ENCODE data around the gene SIGLEC11. TPM values are rescaled to one million over a fixed set of nuclear protein-coding genes. Genes with fewer than 3 reads are reported as not detected.

Gene SIGLEC11
- total and polyA plus RNA-seq, 2 experiments from 2014 or later: not detected

DNA sequence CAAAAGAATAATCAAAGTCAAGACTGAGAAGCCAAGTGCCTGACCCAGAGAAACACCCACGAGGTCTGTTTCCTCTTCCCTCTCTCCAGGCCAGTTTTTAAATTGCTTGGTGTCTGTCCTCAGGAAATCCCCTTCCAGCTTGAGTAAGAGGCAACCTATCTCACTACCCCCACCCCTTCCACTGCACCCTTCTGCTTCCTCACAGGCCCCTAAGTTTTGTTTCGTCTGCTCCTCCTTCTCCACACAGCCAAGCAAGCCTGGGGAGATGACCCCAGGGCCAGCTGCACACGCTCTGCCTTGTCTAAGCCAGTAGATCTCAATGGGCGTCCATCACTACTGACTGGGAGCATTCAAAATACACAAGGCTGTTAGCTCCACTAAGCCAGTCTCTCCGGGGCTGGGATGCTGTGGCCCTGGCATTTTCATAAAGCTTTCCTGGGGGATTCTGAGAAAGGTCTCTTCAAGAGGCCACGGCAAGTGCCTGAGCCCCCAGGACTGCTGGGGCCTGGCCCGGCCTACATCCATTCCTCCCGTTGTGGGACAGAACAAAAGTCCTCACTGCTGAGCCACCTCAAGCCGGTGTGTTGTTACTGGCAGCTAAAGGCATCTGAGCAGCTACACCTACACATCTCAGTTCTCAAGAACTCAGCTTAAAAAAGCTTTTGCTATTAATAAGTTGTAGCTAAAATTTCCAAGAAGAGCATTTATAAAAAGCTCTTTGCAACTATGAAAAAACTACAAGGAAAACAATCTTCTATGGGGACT lies 49.4 kb downstream of the SIGLEC11 start:
- no peak overlapping the region for H2AFZ ChIP-seq
- Mint-ChIP-seq H3K27ac (peak overlapping the region; percentile 83), H3K27me3 (ENCODE audit: insufficient read depth, low read depth, poor library complexity) (peaks cover 27% of the 10 kb centered on the region), H3K36me3 (ENCODE audit: low read depth) (peaks cover 86% of the 10 kb centered on the region), H3K9me3 (peaks cover 5% of the 10 kb centered on the region), H3K4me3 (no peak overlapping the region; the same call in 2 of the 3 replicates), H3K4me1 (peaks cover 18% of the 10 kb centered on the region)
- H3F3A ChIP-seq (replicated peaks; ENCODE audit: low read depth): peaks cover 18% of the 10 kb centered on the region; the same call in 1 of the 2 replicates
- H4K20me1 ChIP-seq (replicated peaks; ENCODE audit: insufficient read depth): peaks cover 56% of the 10 kb centered on the region
- no peak overlapping the region for H3K27ac ChIP-seq (ENCODE audit: low read depth)
- H3K79me2 ChIP-seq (replicated peaks; ENCODE audit: insufficient read depth): peaks cover 32% of the 10 kb centered on the region
- TF ChIP-seq ZNF114 (CRISPR knock-in tag; IDR thresholded peaks at IDR 0.05) (no peak), STAT1 (IDR thresholded peaks at IDR 0.05; ENCODE audit: unreplicated experiment) (no peak), REST (IDR thresholded peaks at IDR 0.05; ENCODE audit: unreplicated experiment) (no peak), POLR2AphosphoS5 (IDR thresholded peaks at IDR 0.05; ENCODE audit: low read depth) (no peak), ETS1 (IDR thresholded peaks at IDR 0.05) (no peak), ZNF331 (CRISPR knock-in tag; IDR thresholded peaks at IDR 0.05; ENCODE audit: low read depth) (no peak), EZH2 (IDR thresholded peaks at IDR 0.05; ENCODE audit: low read depth, unreplicated experiment) (no peak), JUNB (IDR thresholded peaks at IDR 0.05; ENCODE audit: unreplicated experiment) (no peak), EZH2phosphoT487 (IDR thresholded peaks at IDR 0.05; ENCODE audit: unreplicated experiment) (no peak), NANOG (IDR thresholded peaks at IDR 0.05; ENCODE audit: borderline replicate concordance) (no peak), CTCF (conservative IDR thresholded peaks at IDR 0.05; ENCODE audit: low read depth in 2 of 2) (no peak), CREB1 (CRISPR knock-in tag; IDR thresholded peaks at IDR 0.05; ENCODE audit: low read depth) (no peak)
- TF ChIP-seq, protein P1, sequence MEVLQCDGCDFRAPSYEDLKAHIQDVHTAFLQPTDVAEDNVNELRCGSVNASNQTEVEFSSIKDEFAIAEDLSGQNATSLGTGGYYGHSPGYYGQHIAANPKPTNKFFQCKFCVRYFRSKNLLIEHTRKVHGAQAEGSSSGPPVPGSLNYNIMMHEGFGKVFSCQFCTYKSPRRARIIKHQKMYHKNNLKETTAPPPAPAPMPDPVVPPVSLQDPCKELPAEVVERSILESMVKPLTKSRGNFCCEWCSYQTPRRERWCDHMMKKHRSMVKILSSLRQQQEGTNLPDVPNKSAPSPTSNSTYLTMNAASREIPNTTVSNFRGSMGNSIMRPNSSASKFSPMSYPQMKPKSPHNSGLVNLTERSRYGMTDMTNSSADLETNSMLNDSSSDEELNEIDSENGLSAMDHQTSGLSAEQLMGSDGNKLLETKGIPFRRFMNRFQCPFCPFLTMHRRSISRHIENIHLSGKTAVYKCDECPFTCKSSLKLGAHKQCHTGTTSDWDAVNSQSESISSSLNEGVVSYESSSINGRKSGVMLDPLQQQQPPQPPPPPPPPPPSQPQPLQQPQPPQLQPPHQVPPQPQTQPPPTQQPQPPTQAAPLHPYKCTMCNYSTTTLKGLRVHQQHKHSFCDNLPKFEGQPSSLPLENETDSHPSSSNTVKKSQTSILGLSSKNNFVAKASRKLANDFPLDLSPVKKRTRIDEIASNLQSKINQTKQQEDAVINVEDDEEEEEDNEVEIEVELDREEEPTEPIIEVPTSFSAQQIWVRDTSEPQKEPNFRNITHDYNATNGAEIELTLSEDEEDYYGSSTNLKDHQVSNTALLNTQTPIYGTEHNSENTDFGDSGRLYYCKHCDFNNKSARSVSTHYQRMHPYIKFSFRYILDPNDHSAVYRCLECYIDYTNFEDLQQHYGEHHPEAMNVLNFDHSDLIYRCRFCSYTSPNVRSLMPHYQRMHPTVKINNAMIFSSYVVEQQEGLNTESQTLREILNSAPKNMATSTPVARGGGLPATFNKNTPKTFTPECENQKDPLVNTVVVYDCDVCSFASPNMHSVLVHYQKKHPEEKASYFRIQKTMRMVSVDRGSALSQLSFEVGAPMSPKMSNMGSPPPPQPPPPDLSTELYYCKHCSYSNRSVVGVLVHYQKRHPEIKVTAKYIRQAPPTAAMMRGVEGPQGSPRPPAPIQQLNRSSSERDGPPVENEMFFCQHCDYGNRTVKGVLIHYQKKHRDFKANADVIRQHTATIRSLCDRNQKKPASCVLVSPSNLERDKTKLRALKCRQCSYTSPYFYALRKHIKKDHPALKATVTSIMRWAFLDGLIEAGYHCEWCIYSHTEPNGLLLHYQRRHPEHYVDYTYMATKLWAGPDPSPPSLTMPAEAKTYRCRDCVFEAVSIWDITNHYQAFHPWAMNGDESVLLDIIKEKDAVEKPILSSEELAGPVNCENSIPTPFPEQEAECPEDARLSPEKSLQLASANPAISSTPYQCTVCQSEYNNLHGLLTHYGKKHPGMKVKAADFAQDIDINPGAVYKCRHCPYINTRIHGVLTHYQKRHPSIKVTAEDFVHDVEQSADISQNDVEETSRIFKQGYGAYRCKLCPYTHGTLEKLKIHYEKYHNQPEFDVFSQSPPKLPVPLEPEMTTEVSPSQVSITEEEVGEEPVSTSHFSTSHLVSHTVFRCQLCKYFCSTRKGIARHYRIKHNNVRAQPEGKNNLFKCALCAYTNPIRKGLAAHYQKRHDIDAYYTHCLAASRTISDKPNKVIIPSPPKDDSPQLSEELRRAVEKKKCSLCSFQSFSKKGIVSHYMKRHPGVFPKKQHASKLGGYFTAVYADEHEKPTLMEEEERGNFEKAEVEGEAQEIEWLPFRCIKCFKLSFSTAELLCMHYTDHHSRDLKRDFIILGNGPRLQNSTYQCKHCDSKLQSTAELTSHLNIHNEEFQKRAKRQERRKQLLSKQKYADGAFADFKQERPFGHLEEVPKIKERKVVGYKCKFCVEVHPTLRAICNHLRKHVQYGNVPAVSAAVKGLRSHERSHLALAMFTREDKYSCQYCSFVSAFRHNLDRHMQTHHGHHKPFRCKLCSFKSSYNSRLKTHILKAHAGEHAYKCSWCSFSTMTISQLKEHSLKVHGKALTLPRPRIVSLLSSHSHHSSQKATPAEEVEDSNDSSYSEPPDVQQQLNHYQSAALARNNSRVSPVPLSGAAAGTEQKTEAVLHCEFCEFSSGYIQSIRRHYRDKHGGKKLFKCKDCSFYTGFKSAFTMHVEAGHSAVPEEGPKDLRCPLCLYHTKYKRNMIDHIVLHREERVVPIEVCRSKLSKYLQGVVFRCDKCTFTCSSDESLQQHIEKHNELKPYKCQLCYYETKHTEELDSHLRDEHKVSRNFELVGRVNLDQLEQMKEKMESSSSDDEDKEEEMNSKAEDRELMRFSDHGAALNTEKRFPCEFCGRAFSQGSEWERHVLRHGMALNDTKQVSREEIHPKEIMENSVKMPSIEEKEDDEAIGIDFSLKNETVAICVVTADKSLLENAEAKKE (CRISPR knock-in tag; IDR thresholded peaks at IDR 0.05): no peak
- no peak for DNase-seq (ENCODE audit: low spot score)
- no peaks in the 10 kb centered on the region for H3K27me3 ChIP-seq (ENCODE audit: insufficient read depth)
- no peak overlapping the region for H3K4me2 ChIP-seq
- peaks cover 10% of the 10 kb centered on the region; the same call in 1 of the 2 replicates for H3K36me3 ChIP-seq (ENCODE audit: insufficient read depth)
- ATAC-seq: no peak
- no peak overlapping the region for H3K4me3 ChIP-seq
- H3K9me2 ChIP-seq (ENCODE audit: insufficient read depth): no peaks in the 10 kb centered on the region
- peaks cover 8% of the 10 kb centered on the region for H3K4me1 ChIP-seq (ENCODE audit: insufficient read depth)
